HG02678 (cell line): ENCODE measurements around the gene MVB12B.
A peak's percentile ranks its signal among the peaks of the same experiment; 100 is the strongest.
"Not testable (repeated sequence)": the region's sequence is repeated elsewhere in the genome, so short reads cannot be mapped to it uniquely, and the experiment has no call there.

Source experiments
- ATAC-seq: cut with Tn5 transposase; IDR thresholded peaks from one replicate; pipeline ENCODE4 v1.9.1; 2021; ENCODE audit warnings: mild to moderate bottlenecking, moderate library complexity; ENCODE audit not compliant: unreplicated experiment

MVB12B gene, protein sequence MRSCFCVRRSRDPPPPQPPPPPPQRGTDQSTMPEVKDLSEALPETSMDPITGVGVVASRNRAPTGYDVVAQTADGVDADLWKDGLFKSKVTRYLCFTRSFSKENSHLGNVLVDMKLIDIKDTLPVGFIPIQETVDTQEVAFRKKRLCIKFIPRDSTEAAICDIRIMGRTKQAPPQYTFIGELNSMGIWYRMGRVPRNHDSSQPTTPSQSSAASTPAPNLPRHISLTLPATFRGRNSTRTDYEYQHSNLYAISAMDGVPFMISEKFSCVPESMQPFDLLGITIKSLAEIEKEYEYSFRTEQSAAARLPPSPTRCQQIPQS

GRCh38 chr9:126326228-126327005 lies at the start of gene MVB12B:
Gene MVB12B, plus strand, starts transcription at chr9:126326829. Its CDS starts 101 bp downstream, at chr9:126326930.
- ATAC-seq: peak; percentile 49

GRCh38 chr9:126283799-126284465 lies 42.7 kb upstream of the MVB12B start:
- no peak for ATAC-seq

GRCh38 chr9:126285652-126286051 lies 41.0 kb upstream of the MVB12B start:
- ATAC-seq: not testable (repeated sequence)

DNA sequence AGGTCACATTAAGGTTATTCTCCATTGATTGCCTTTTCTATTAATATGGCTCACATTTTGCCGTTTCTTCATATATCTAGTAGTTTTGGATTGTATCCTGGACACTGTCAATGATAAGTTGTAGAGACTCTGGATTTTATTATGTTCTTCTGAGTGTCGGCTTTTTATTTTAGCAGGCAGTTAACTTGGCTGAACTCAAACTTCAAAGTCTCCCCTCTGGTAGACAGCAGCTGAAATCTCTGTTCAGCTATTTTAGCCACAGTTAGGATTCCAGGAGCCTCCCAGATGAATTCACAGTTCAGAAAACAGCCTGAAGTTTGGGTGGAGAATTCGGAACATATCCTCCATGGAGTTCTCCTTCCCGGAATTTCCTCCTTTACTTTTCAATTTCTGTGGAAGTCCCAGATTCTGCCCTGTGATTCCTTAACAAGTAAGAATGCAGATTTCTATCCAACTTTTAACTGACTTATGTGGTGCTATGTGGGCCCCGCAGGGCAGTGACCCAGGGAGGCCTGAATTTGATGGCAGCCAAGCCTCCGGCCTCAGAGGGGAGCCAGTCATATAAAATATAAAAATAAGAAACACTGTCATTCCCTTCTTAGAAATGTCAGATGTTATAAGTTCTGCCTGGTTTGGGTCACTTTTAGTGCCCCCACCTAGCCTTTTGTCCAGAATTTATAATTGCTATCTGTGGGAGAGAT lies 39.3 kb upstream of the MVB12B start:
- ATAC-seq: no peak

GRCh38 chr9:126290871-126291270 lies 35.8 kb upstream of the MVB12B start:
- no peak for ATAC-seq

- ATAC-seq: no peak
Observed at GRCh38 chr9:126291925-126292324, 34.7 kb upstream of the MVB12B start.

- no peak for ATAC-seq
Observed at GRCh38 chr9:126292736-126293521, 33.7 kb upstream of the MVB12B start.

DNA sequence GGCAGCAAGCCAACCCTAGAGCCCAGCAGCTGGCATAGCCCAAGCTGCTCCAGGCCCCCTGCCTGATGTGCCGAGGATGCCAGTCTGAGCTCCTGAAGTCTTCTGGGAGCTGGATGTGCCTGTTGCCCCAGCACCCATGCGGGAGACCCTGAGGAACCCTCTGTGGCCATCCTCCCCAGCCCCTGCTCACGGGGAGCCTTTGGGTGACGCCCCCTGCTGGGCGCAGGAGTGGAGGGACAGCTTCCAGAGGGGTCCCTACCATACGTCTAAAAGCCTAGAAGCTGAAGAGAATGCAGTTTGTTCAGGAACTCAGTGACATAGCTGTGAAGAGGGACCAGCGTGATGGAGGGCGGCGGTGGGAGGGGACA lies 33.1 kb upstream of the MVB12B start:
- no peak for ATAC-seq

DNA sequence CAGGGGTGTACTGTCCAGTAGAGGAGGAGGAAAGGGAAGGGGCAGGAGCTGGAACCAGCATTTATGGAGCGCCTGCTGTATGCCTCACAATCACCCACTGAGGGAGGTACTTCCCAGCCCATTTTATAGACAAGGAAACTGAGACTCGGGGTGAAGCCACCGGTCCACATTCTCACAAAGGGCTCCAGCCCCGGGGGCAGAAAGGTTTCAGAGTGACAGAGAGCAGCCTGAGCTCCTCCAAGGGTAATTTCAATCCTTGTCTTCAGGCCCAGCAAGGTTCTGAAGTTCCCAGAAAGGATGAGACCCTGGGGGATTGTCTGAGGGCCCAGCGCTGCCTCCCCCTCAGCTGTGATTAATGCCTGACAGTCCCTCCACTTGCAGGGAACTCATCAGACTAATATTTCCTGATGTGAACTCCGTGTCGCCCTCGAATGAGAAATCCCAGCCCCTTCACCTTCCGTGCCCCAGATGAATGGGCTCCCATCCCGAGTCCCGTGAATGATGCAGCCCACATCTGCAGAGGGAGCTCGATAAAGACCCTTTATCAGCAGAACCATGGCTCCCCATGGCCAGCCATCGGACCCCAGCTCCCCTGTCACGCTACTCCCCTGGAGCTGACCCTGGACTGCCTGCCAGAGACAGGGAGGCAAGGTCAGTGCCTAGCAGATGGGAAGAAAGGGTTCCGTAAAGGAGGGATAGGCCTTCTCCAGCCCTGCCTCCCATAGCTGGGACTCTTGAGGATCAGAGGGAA lies 32.1 kb upstream of the MVB12B start:
- ATAC-seq: no peak

- no peak for ATAC-seq
Observed at GRCh38 chr9:126295082-126295477, 31.5 kb upstream of the MVB12B start.

DNA sequence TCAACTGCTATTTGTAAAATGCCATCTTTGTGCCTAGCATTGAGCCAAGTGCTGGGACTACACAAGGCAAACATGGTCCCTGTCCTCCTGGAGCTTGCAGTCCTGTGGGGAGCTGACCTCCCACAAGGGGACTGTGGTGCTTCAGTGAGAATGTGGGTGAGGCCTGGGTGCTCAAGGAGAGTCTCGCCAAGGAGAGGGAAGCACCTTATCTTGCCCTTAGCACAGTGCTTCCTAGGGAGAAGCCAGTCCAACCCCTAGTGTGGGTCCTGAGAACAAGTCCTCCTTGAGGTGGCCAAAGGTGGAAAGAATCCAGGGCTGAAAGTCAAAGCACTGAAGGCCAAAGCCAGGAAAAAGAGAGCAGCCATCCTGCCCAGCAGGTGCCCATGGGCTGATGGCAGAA lies 31.1 kb upstream of the MVB12B start:
- ATAC-seq: no peak

GRCh38 chr9:126295936-126296600 lies 30.6 kb upstream of the MVB12B start:
- ATAC-seq: no peak

- ATAC-seq: no peak
Observed at GRCh38 chr9:126296687-126297086, 29.9 kb upstream of the MVB12B start.

GRCh38 chr9:126297661-126298060 lies 29.0 kb upstream of the MVB12B start:
- no peak for ATAC-seq

GRCh38 chr9:126298063-126298801 lies 28.4 kb upstream of the MVB12B start:
- ATAC-seq: no peak

- ATAC-seq: no peak
Observed at GRCh38 chr9:126299706-126300276, 26.8 kb upstream of the MVB12B start.

- no peak for ATAC-seq
Observed at GRCh38 chr9:126301196-126301595, 25.4 kb upstream of the MVB12B start.

DNA sequence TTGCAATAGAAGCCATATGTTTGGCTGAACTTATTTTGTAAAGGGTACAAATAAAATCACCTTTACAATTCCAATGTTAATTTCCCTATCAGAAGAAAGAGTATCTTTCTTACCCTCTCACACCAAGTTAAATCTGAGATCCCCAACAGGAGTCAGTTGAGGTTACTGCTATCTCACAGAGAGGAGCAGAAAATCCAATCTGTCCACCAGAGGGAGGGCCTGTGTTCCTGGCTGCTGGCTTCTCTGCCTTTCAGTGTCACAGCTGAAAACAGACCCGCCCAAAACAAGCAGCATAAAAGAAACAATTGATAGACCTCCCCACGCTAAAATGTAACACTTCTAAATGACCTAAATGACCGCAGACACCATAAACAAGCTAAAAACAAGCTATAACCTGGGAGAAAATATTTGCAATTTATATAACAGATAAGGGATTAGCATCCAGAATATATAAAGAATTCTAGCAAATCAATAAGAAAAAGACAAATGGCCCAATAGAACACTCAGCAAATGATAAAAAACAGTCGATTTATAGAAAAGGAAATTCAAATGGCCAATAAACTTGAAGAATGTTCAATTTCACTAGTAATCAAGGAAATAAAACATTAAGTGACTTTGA lies 24.5 kb upstream of the MVB12B start:
- no peak for ATAC-seq
